Endothelial cell of hepatic sinusoid (primary cell): Measurements from ENCODE around the gene GNG11.
"Not testable (repeated sequence)": the region's sequence is repeated elsewhere in the genome, so short reads cannot be mapped to it uniquely, and the experiment has no call there.

Experiments
- in situ Hi-C: cut with HindIII; loops from 2 replicates; pipeline ENCODE4 v1.10.0; 2017; ENCODE audit warnings: low sequenced_read_pairs

GNG11 gene

GRCh38 chr7:93911242-93911641, 10.3 kb upstream of the GNG11 start:
- in situ Hi-C loops = not testable (repeated sequence)

GRCh38 chr7:93911661-93912060, 9.9 kb upstream of the GNG11 start:
- in situ Hi-C loops = not testable (repeated sequence)

- in situ Hi-C loops = no loop called here
Observed at GRCh38 chr7:93913197-93913596, 8.3 kb upstream of the GNG11 start.

- in situ Hi-C loops = no loop called here
Observed at GRCh38 chr7:93914581-93915066, 6.9 kb upstream of the GNG11 start.

GRCh38 chr7:93915206-93915842, 6.2 kb upstream of the GNG11 start:
- in situ Hi-C loops = not testable (repeated sequence)

GRCh38 chr7:93915888-93916287, 5.6 kb upstream of the GNG11 start:
- in situ Hi-C loops = not testable (repeated sequence)

- in situ Hi-C loops = not testable (repeated sequence)
Observed at GRCh38 chr7:93916315-93916714, 5.2 kb upstream of the GNG11 start.

GRCh38 chr7:93920496-93921182, 896 bp upstream of the GNG11 start:
- in situ Hi-C loops = no loop called here

- in situ Hi-C loops = no loop called here
Observed at GRCh38 chr7:93921186-93921585, 349 bp upstream of the GNG11 start.

- in situ Hi-C loops = no loop called here
Observed at GRCh38 chr7:93923296-93923695, 1.8 kb downstream of the GNG11 start.

GRCh38 chr7:93923942-93924341, 2.4 kb downstream of the GNG11 start:
- in situ Hi-C loops = no loop called here

GRCh38 chr7:93926800-93927199, 5.3 kb downstream of the GNG11 start:
- in situ Hi-C loops = no loop called here

- in situ Hi-C loops = no loop called here
Observed at GRCh38 chr7:93927585-93927984, 6.0 kb downstream of the GNG11 start.

- in situ Hi-C loops = no loop called here
Observed at GRCh38 chr7:93931655-93932054, 10.1 kb downstream of the GNG11 start.

GRCh38 chr7:93933156-93933555, 11.6 kb downstream of the GNG11 start:
- in situ Hi-C loops = no loop called here

- in situ Hi-C loops = no loop called here
Observed at GRCh38 chr7:93935102-93935501, 13.6 kb downstream of the GNG11 start.

- in situ Hi-C loops = no loop called here
Observed at GRCh38 chr7:93937818-93938217, 16.3 kb downstream of the GNG11 start.

GRCh38 chr7:93938293-93938692, 16.8 kb downstream of the GNG11 start:
- in situ Hi-C loops = no loop called here

GRCh38 chr7:93941945-93942344, 20.4 kb downstream of the GNG11 start:
- in situ Hi-C loops = no loop called here

- in situ Hi-C loops = no loop called here
Observed at GRCh38 chr7:93943816-93944540, 22.4 kb downstream of the GNG11 start.

GRCh38 chr7:93944673-93945072, 23.1 kb downstream of the GNG11 start:
- in situ Hi-C loops = no loop called here

GRCh38 chr7:93945083-93945482, 23.5 kb downstream of the GNG11 start:
- in situ Hi-C loops = no loop called here
